GM10266 (cell line): ENCODE measurements around the gene MRTO4.
"Not testable (repeated sequence)": the region's sequence is repeated elsewhere in the genome, so short reads cannot be mapped to it uniquely, and the experiment has no call there.

Experiments
- DNase-seq: peaks from one replicate; pipeline ENCODE4 v3.0.0; 2012; ENCODE audit errors: extremely low spot score
- CTCF ChIP-seq: IDR thresholded peaks from 2 replicates; pipeline ENCODE4 v1.5.1; 2012; ENCODE audit warnings: mild to moderate bottlenecking, low read depth; ENCODE audit not compliant: control insufficient read depth, insufficient read depth; ENCODE audit errors: missing control alignments

Gene MRTO4

GRCh38 chr1:19229828-19230325 is 21.7 kb upstream of the MRTO4 start:
- DNase-seq = no peak
- TF ChIP-seq CTCF = no peak

DNA sequence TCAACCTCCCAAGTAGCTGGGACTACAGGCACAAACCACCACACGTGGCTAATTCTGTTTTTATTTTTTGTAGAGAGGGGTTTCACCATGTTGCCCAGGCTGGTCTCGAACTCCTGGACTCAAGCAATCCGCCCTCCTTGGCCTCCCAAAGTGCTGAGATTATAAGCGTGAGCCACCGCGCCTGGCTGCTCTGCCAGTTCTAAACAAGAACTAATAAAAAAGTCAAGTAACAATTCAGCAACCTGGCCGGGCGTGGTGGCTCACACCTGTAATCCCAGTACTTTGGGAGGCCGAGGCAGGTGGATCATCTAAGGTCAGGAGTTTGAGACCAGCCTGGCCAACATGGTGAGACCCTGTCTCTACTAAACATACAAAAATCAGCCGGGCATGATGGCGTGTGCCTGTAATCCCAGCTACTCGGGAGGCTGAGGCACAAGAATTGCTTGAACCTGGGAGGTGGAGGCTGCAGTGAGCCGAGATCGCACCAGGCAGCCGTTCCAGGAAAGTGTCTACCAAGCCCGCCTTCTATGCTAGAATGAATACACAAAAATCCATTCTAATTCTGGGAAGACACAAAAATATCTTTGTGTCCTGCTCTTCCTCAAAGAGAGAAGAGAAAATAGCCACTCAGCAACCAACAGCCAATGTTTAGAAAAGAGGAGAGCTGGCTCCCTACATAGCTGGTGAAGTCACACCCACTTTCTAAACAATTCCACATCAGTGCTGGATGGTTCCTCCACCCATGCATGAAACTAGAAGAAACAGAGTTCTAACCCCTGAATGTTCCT is 19.7 kb upstream of the MRTO4 start:
- DNase-seq = not testable (repeated sequence)

GRCh38 chr1:19232524-19232846 is 19.1 kb upstream of the MRTO4 start:
- no peak for TF ChIP-seq CTCF
- DNase-seq = no peak

GRCh38 chr1:19234224-19234623 is 17.4 kb upstream of the MRTO4 start:
- DNase-seq = no peak
- TF ChIP-seq CTCF = no peak

GRCh38 chr1:19239876-19240275 is 11.7 kb upstream of the MRTO4 start:
- no peak for TF ChIP-seq CTCF
- no peak for DNase-seq

GRCh38 chr1:19240673-19241538 is 10.7 kb upstream of the MRTO4 start:
- TF ChIP-seq CTCF = peak; percentile 99
- peak; percentile 77 for DNase-seq

- no peak for DNase-seq
- TF ChIP-seq CTCF = no peak
Measured at GRCh38 chr1:19250629-19251304, 838 bp upstream of the MRTO4 start.
